Measurements from ENCODE around the gene FUZ.

DNA sequence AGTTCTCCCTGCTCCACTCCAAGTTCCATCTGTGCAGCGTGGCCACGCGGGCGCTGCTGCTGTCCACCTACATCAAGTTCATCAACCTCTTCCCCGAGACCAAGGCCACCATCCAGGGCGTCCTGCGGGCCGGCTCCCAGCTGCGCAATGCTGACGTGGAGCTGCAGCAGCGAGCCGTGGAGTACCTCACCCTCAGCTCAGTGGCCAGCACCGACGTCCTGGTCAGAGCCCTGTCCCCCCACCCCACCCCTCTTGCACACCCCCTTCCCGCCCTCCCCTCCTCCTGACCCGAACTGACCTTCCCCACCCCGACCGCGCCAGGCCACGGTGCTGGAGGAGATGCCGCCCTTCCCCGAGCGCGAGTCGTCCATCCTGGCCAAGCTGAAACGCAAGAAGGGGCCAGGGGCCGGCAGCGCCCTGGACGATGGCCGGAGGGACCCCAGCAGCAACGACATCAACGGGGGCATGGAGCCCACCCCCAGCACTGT lies 11.6 kb downstream of the FUZ start:
- TF ChIP-seq, protein P1, sequence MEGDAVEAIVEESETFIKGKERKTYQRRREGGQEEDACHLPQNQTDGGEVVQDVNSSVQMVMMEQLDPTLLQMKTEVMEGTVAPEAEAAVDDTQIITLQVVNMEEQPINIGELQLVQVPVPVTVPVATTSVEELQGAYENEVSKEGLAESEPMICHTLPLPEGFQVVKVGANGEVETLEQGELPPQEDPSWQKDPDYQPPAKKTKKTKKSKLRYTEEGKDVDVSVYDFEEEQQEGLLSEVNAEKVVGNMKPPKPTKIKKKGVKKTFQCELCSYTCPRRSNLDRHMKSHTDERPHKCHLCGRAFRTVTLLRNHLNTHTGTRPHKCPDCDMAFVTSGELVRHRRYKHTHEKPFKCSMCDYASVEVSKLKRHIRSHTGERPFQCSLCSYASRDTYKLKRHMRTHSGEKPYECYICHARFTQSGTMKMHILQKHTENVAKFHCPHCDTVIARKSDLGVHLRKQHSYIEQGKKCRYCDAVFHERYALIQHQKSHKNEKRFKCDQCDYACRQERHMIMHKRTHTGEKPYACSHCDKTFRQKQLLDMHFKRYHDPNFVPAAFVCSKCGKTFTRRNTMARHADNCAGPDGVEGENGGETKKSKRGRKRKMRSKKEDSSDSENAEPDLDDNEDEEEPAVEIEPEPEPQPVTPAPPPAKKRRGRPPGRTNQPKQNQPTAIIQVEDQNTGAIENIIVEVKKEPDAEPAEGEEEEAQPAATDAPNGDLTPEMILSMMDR (IDR thresholded peaks at IDR 0.05; ENCODE audit: poor library complexity, severe bottlenecking), result no peak
- no peak for TF ChIP-seq MXI1 (conservative IDR thresholded peaks at IDR 0.05; ENCODE audit: poor library complexity, severe bottlenecking)
- TF ChIP-seq, protein P2, sequence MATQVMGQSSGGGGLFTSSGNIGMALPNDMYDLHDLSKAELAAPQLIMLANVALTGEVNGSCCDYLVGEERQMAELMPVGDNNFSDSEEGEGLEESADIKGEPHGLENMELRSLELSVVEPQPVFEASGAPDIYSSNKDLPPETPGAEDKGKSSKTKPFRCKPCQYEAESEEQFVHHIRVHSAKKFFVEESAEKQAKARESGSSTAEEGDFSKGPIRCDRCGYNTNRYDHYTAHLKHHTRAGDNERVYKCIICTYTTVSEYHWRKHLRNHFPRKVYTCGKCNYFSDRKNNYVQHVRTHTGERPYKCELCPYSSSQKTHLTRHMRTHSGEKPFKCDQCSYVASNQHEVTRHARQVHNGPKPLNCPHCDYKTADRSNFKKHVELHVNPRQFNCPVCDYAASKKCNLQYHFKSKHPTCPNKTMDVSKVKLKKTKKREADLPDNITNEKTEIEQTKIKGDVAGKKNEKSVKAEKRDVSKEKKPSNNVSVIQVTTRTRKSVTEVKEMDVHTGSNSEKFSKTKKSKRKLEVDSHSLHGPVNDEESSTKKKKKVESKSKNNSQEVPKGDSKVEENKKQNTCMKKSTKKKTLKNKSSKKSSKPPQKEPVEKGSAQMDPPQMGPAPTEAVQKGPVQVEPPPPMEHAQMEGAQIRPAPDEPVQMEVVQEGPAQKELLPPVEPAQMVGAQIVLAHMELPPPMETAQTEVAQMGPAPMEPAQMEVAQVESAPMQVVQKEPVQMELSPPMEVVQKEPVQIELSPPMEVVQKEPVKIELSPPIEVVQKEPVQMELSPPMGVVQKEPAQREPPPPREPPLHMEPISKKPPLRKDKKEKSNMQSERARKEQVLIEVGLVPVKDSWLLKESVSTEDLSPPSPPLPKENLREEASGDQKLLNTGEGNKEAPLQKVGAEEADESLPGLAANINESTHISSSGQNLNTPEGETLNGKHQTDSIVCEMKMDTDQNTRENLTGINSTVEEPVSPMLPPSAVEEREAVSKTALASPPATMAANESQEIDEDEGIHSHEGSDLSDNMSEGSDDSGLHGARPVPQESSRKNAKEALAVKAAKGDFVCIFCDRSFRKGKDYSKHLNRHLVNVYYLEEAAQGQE (IDR thresholded peaks at IDR 0.05; ENCODE audit: borderline replicate concordance), result no peak

Data from neural cell (in vitro differentiated cells).